Measurements from ENCODE around the gene PTPRN2. TPM values are rescaled to one million over a fixed set of nuclear protein-coding genes. Genes with fewer than 3 reads are reported as not detected.
"Not testable (repeated sequence)": the region's sequence is repeated elsewhere in the genome, so short reads cannot be mapped to it uniquely, and the experiment has no call there.

PTPRN2 gene
- total and polyA plus RNA-seq, 2 donors from 2014 or later = 4.8 to 6.2 TPM

DNA sequence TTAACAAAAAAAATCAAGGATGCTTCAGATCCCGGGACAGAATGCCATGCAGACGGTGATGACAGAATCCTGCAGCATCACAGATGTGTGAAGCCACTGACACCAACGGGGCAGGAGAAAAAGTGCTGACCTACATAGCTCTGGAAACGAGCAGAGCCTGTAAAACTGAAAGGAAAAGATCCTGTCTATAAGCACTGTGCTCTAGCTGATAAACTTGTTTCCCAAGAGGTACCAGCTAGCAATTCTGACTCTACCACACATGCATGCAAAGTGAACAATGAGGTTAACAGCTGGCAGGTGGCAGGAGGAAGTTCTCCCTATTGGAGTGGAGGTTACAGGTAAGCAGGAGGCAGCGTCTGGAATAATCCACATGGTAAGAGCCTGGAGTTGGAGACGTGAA, 75.6 kb downstream of the PTPRN2 start:
- Histone ChIP-seq H3K4me3 (ENCODE audit: low read length in 3 of 3) (no peak overlapping the region), H3K36me3 (ENCODE audit: control insufficient read depth in 2 of 3, insufficient read depth in 3 of 3, low read length in 3 of 3) (no peaks in the 10 kb centered on the region), H3K9ac (ENCODE audit: low read length in 3 of 3) (no peak overlapping the region), H3K27me3 (ENCODE audit: control insufficient read depth, insufficient read depth, low read length) (no peaks in the 10 kb centered on the region), H3K9me3 (ENCODE audit: control insufficient read depth in 2 of 3, insufficient read depth in 1 of 3, low read length in 3 of 3) (peaks cover 0 to 15% (median 5%) of the 10 kb centered on the region in 3 donors), H3K4me1 (ENCODE audit: control insufficient read depth in 2 of 3, insufficient read depth in 2 of 3, low read depth in 1 of 3, low read length in 3 of 3) (no peaks in the 10 kb centered on the region), H3K27ac (ENCODE audit: low read depth in 2 of 2, low read length in 2 of 2) (no peak overlapping the region)
- TF ChIP-seq, protein P1, sequence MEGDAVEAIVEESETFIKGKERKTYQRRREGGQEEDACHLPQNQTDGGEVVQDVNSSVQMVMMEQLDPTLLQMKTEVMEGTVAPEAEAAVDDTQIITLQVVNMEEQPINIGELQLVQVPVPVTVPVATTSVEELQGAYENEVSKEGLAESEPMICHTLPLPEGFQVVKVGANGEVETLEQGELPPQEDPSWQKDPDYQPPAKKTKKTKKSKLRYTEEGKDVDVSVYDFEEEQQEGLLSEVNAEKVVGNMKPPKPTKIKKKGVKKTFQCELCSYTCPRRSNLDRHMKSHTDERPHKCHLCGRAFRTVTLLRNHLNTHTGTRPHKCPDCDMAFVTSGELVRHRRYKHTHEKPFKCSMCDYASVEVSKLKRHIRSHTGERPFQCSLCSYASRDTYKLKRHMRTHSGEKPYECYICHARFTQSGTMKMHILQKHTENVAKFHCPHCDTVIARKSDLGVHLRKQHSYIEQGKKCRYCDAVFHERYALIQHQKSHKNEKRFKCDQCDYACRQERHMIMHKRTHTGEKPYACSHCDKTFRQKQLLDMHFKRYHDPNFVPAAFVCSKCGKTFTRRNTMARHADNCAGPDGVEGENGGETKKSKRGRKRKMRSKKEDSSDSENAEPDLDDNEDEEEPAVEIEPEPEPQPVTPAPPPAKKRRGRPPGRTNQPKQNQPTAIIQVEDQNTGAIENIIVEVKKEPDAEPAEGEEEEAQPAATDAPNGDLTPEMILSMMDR (IDR thresholded peaks at IDR 0.05; ENCODE audit: borderline replicate concordance, extremely low read depth, insufficient read depth) = no peak
- FAIRE-seq = no peak
- intact Hi-C loops (cut with DNase I) = no loop called here
- no peak for DNase-seq

DNA sequence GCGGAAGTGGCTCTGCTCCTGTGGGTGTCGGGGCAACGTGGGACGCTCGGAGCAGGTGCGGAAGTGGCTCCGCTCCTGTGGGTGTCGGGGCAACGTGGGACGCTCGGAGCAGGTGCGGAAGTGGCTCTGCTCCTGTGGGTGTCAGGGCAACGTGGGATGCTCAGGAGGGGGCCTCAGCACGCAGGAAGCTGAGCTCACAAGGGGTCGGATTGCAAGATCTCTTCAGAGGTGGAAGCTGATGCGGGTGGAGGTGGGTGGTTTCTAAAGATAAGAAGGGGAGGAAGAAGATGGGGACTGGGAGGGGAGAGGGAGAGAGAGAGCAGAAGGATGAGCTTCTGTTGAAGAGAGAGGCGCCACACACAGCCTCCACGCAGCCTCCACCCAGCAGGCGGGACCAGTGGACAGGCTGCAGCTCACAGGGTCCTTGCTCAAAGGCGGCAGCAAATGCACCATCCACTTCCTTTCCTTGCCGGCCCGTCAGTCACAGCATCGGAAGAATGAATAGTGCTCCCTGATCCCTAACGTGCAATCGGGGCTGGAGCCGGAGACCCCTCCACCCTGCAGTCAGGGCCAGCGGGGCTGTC, 78.7 kb downstream of the PTPRN2 start:
- TF ChIP-seq, protein P1 (IDR thresholded peaks at IDR 0.05; ENCODE audit: borderline replicate concordance, extremely low read depth, insufficient read depth) = no peak
- no peak overlapping the region for H3K4me3 ChIP-seq (ENCODE audit: low read length in 3 of 3)
- FAIRE-seq = no peak
- no peaks in the 10 kb centered on the region for H3K27me3 ChIP-seq (ENCODE audit: control insufficient read depth, insufficient read depth, low read length)
- no peak overlapping the region for H3K9ac ChIP-seq (ENCODE audit: low read length in 3 of 3)
- intact Hi-C loops (cut with DNase I) = no loop called here
- H3K9me3 ChIP-seq (ENCODE audit: control insufficient read depth in 2 of 3, insufficient read depth in 1 of 3, low read length in 3 of 3) = peaks cover 0 to 20% (median 5%) of the 10 kb centered on the region in 3 donors
- no peaks in the 10 kb centered on the region for H3K4me1 ChIP-seq (ENCODE audit: control insufficient read depth in 2 of 3, insufficient read depth in 2 of 3, low read depth in 1 of 3, low read length in 3 of 3)
- no peak for DNase-seq
- no peaks in the 10 kb centered on the region for H3K36me3 ChIP-seq (ENCODE audit: control insufficient read depth in 2 of 3, insufficient read depth in 3 of 3, low read length in 3 of 3)
- no peak overlapping the region for H3K27ac ChIP-seq (ENCODE audit: low read depth in 2 of 2, low read length in 2 of 2)

DNA sequence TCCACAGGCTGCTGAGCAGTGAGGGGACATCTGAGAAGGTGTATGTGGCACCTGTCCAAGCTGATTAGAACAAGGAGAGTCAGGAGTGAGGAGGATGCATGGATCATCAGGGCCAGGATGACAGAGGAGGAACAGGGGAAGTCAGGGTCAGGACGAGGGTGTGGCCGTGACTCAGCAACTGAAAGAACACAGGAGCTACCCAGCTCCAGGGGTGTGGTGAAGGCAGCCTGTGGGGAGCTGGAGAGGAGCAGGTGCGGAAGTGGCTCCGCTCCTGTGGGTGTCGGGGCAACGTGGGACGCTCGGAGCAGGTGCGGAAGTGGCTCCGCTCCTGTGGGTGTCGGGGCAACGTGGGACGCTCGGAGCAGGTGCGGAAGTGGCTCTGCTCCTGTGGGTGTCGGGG, 79.3 kb downstream of the PTPRN2 start:
- H3K4me3 ChIP-seq (ENCODE audit: low read length in 3 of 3); H3K9ac ChIP-seq (ENCODE audit: low read length in 3 of 3); H3K36me3 ChIP-seq (ENCODE audit: control insufficient read depth in 2 of 3, insufficient read depth in 3 of 3, low read length in 3 of 3); FAIRE-seq; DNase-seq; H3K4me1 ChIP-seq (ENCODE audit: control insufficient read depth in 2 of 3, insufficient read depth in 2 of 3, low read depth in 1 of 3, low read length in 3 of 3); intact Hi-C loops (cut with DNase I); H3K27me3 ChIP-seq (ENCODE audit: control insufficient read depth, insufficient read depth, low read length); H3K27ac ChIP-seq (ENCODE audit: low read depth in 2 of 2, low read length in 2 of 2): not testable (repeated sequence)
- H3K9me3 ChIP-seq (ENCODE audit: control insufficient read depth in 2 of 3, insufficient read depth in 1 of 3, low read length in 3 of 3) = peaks cover 0 to 20% (median 5%) of the 10 kb centered on the region in 3 donors

DNA sequence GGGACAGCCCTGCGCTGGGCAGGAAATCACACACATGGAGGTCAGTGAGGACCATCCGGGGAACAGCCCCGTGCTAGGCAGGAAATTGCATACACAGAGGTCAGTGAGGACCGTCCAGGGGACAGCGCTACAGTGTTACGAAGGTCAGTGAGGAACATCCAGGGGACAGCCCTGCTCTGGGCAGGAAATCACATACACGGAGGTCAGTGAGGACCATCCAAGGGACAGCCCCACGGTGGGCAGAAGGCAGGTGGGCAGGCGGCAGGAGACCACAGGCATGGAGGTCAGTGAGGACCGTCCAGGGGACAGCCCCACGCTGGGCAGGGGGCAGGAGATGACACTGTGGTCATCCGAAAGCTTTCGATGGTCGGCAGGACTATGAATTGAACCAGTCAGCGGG, 79.7 kb downstream of the PTPRN2 start:
- Histone ChIP-seq H3K9ac (ENCODE audit: low read length in 3 of 3) (no peak overlapping the region), H3K4me3 (ENCODE audit: low read length in 3 of 3) (no peak overlapping the region), H3K27me3 (ENCODE audit: control insufficient read depth, insufficient read depth, low read length) (no peaks in the 10 kb centered on the region), H3K9me3 (ENCODE audit: control insufficient read depth in 2 of 3, insufficient read depth in 1 of 3, low read length in 3 of 3) (peaks cover 0 to 20% (median 5%) of the 10 kb centered on the region in 3 donors), H3K4me1 (ENCODE audit: control insufficient read depth in 2 of 3, insufficient read depth in 2 of 3, low read depth in 1 of 3, low read length in 3 of 3) (no peaks in the 10 kb centered on the region), H3K36me3 (ENCODE audit: control insufficient read depth in 2 of 3, insufficient read depth in 3 of 3, low read length in 3 of 3) (no peaks in the 10 kb centered on the region), H3K27ac (ENCODE audit: low read depth in 2 of 2, low read length in 2 of 2) (no peak overlapping the region)
- intact Hi-C loops (cut with DNase I) = no loop called here
- TF ChIP-seq, protein P1 (IDR thresholded peaks at IDR 0.05; ENCODE audit: borderline replicate concordance, extremely low read depth, insufficient read depth) = no peak
- FAIRE-seq = no peak
- no peak for DNase-seq

DNA sequence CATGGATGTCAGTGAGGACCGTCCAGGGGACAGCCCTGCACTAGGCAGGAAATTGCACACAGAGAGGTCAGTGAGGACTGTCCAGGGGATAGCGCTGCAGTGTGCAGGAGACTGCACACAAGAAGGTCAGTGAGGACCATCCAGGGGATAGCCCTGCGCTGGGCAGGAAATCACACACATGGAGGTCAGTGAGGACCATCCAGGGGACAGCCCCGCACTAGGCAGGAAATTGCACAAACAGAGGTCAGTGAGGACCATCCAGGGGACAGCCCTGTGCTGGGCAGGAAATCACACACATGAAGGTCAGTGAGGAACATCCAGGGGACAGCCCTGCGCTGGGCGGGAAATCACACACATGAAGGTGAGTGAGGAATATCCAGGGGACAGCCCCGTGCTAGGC, 80.4 kb downstream of the PTPRN2 start:
- H3K9me3 ChIP-seq (ENCODE audit: control insufficient read depth in 2 of 3, insufficient read depth in 1 of 3, low read length in 3 of 3) = peaks cover 0 to 16% (median 5%) of the 10 kb centered on the region in 3 donors
- H3K4me1 ChIP-seq (ENCODE audit: control insufficient read depth in 2 of 3, insufficient read depth in 2 of 3, low read depth in 1 of 3, low read length in 3 of 3); H3K36me3 ChIP-seq (ENCODE audit: control insufficient read depth in 2 of 3, insufficient read depth in 3 of 3, low read length in 3 of 3); H3K4me3 ChIP-seq (ENCODE audit: low read length in 3 of 3); DNase-seq; H3K27ac ChIP-seq (ENCODE audit: low read depth in 2 of 2, low read length in 2 of 2); FAIRE-seq; H3K9ac ChIP-seq (ENCODE audit: low read length in 3 of 3); intact Hi-C loops (cut with DNase I); H3K27me3 ChIP-seq (ENCODE audit: control insufficient read depth, insufficient read depth, low read length): not testable (repeated sequence)

Data from kidney (tissue), 14 donors.